ENCODE data around the gene PARP2.

Gene PARP2

GRCh38 chr14:20400965-20401593, 57.6 kb downstream of the PARP2 start:
- H3K36me3 ChIP-seq (ENCODE audit: control insufficient read depth, insufficient read depth, low read length) = peaks cover 28% of the 10 kb centered on the region

DNA sequence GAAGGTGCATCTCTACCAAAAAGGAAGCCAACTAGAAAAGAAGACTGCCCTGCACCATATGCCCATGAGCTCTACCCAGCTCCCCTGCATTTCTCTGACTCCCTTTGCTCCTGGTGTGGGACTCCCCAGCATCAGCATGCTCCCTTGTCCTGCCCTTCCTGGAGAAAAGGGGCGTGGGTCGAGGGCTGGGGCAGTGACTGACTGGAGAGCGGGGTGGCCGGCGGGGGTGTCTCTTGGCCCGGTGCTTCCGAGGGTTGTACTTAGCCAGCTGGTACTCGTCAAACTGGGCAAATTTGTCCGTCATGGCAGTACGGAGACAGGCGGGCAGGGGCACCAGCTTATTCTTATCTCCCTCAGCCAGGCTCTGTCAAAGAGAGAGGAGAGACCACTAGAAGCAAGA, 60.1 kb downstream of the PARP2 start:
- DNase-seq (ENCODE audit: extremely low read depth, insufficient read length) = no peak
- TF ChIP-seq, protein P1, sequence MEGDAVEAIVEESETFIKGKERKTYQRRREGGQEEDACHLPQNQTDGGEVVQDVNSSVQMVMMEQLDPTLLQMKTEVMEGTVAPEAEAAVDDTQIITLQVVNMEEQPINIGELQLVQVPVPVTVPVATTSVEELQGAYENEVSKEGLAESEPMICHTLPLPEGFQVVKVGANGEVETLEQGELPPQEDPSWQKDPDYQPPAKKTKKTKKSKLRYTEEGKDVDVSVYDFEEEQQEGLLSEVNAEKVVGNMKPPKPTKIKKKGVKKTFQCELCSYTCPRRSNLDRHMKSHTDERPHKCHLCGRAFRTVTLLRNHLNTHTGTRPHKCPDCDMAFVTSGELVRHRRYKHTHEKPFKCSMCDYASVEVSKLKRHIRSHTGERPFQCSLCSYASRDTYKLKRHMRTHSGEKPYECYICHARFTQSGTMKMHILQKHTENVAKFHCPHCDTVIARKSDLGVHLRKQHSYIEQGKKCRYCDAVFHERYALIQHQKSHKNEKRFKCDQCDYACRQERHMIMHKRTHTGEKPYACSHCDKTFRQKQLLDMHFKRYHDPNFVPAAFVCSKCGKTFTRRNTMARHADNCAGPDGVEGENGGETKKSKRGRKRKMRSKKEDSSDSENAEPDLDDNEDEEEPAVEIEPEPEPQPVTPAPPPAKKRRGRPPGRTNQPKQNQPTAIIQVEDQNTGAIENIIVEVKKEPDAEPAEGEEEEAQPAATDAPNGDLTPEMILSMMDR (IDR thresholded peaks at IDR 0.05; ENCODE audit: insufficient read depth, low read length, poor library complexity, severe bottlenecking) = no peak
- H3K36me3 ChIP-seq (ENCODE audit: control insufficient read depth, insufficient read depth, low read length) = peaks cover 34% of the 10 kb centered on the region
- no peak overlapping the region for H3K4me3 ChIP-seq (replicated peaks; ENCODE audit: low read depth, low read length)
- no peaks in the 10 kb centered on the region for H3K27me3 ChIP-seq (replicated peaks; ENCODE audit: control insufficient read depth, insufficient read depth, low read length)

More at GRCh38 chr14:20400965-20401593, 57.6 kb downstream of the PARP2 start:
- Histone ChIP-seq H3K27me3 (replicated peaks; ENCODE audit: control insufficient read depth, insufficient read depth, low read length) (no peaks in the 10 kb centered on the region), H3K4me3 (replicated peaks; ENCODE audit: low read depth, low read length) (no peak overlapping the region)
- no peak for DNase-seq (ENCODE audit: extremely low read depth, insufficient read length)
- TF ChIP-seq, protein P1 (IDR thresholded peaks at IDR 0.05; ENCODE audit: insufficient read depth, low read length, poor library complexity, severe bottlenecking) = no peak
